PFSK-1 (cell line): ENCODE measurements around the gene TMEM132D.

ENCODE experiments used
- FOXP2 ChIP-seq: optimal IDR thresholded peaks from 2 replicates; pipeline ENCODE3; 2011; ENCODE audit warnings: borderline replicate concordance, control low read depth, inconsistent platforms; ENCODE audit not compliant: insufficient read depth; ENCODE audit errors: extremely low read length, extremely low read depth
- POLR2AphosphoS5 ChIP-seq: IDR thresholded peaks from 2 replicates; pipeline ENCODE4 v1.6.1; 2012; ENCODE audit warnings: low read depth, mild to moderate bottlenecking, control low read depth, low read length, moderate library complexity
- REST ChIP-seq, 2 experiments: IDR thresholded peaks; 2 replicates each; pipeline versions ENCODE4 v1.6.1 to v1.8.0; 2011 to 2012; ENCODE audit warnings: low read depth in 2 of 2, low read length in 2 of 2, control low read depth in 1 of 2, inconsistent platforms in 1 of 2, mild to moderate bottlenecking in 1 of 2, moderate library complexity in 1 of 2; ENCODE audit not compliant: insufficient read depth in 1 of 2
- SIN3A ChIP-seq: IDR thresholded peaks from 2 replicates; pipeline ENCODE4 v1.6.1; 2012; ENCODE audit warnings: mild to moderate bottlenecking, low read length, moderate library complexity, borderline replicate concordance; ENCODE audit not compliant: insufficient read depth
- TAF1 ChIP-seq: IDR thresholded peaks from 2 replicates; pipeline ENCODE4 v1.6.1; 2012; ENCODE audit warnings: low read length, control low read depth, borderline replicate concordance; ENCODE audit not compliant: insufficient read depth

The TMEM132D gene

GRCh38 chr12:129706716-129707115 is 197.1 kb downstream of the TMEM132D start:
- TF ChIP-seq REST (IDR thresholded peaks at IDR 0.05; ENCODE audit: insufficient read depth in 1 of 2, low read depth in 2 of 2, low read length in 2 of 2): no peak
- no peak for TF ChIP-seq FOXP2
- TF ChIP-seq TAF1: no peak
- TF ChIP-seq POLR2AphosphoS5: no peak
- TF ChIP-seq SIN3A: no peak

- TF ChIP-seq POLR2AphosphoS5: no peak
- TF ChIP-seq FOXP2: no peak
- no peak for TF ChIP-seq TAF1
- no peak for TF ChIP-seq SIN3A
Measured at GRCh38 chr12:129704232-129704830, 199.5 kb downstream of the TMEM132D start.

- TF ChIP-seq POLR2AphosphoS5 (no peak), REST (IDR thresholded peaks at IDR 0.05; ENCODE audit: insufficient read depth in 1 of 2, low read depth in 2 of 2, low read length in 2 of 2) (no peak), TAF1 (no peak), FOXP2 (no peak), SIN3A (no peak)
Measured at GRCh38 chr12:129701631-129702101, 202.2 kb downstream of the TMEM132D start.

- no peak for TF ChIP-seq SIN3A
- no peak for TF ChIP-seq REST (IDR thresholded peaks at IDR 0.05; ENCODE audit: insufficient read depth in 1 of 2, low read depth in 2 of 2, low read length in 2 of 2)
- no peak for TF ChIP-seq FOXP2
- TF ChIP-seq POLR2AphosphoS5: no peak
- no peak for TF ChIP-seq TAF1
Measured at GRCh38 chr12:129700036-129700435, 203.8 kb downstream of the TMEM132D start.

GRCh38 chr12:129696926-129697325 is 206.9 kb downstream of the TMEM132D start:
- TF ChIP-seq POLR2AphosphoS5: no peak
- no peak for TF ChIP-seq SIN3A

- no peak for TF ChIP-seq FOXP2
- TF ChIP-seq TAF1: no peak
- no peak for TF ChIP-seq POLR2AphosphoS5
- TF ChIP-seq REST (IDR thresholded peaks at IDR 0.05; ENCODE audit: insufficient read depth in 1 of 2, low read depth in 2 of 2, low read length in 2 of 2): no peak
- TF ChIP-seq SIN3A: no peak
Measured at GRCh38 chr12:129696405-129696804, 207.4 kb downstream of the TMEM132D start.
